ENCODE results near the gene ZFAND6.
"Not testable (repeated sequence)": the region's sequence is repeated elsewhere in the genome, so short reads cannot be mapped to it uniquely, and the experiment has no call there.

ZFAND6 gene

GRCh38 chr15:80152180-80152895 is 92.9 kb downstream of the ZFAND6 start:
- no peaks in the 10 kb centered on the region; a peak in 1 of 22 replicates for H4K20me1 ChIP-seq
- H3K4me3 ChIP-seq = peak overlapping the region; percentile 58 to 82 (median 74)
- H3K9me3 ChIP-seq (replicated peaks in 1 of 11) = no peaks in the 10 kb centered on the region
- peaks cover 21 to 52% (median 34%) of the 10 kb centered on the region in 10 experiments for H3K4me1 ChIP-seq
- no peaks in the 10 kb centered on the region for H3K27me3 ChIP-seq
- no peaks in the 10 kb centered on the region for H3K36me3 ChIP-seq
- TF ChIP-seq Cebpa-rat (IDR thresholded peaks at IDR 0.05) = no peak
- H3K4me2 ChIP-seq = peak overlapping the region; percentile 58 to 98 (median 82)
- H3K9ac ChIP-seq = peak overlapping the region in 10 of 11 experiments; percentile 68 to 85 (median 80); a peak in 18 of 22 replicates
- peak overlapping the region in 10 of 11 experiments; percentile 45 to 82 (median 70); a peak in 18 of 22 replicates for H3K27ac ChIP-seq

GRCh38 chr15:80152896-80153876 is 93.7 kb downstream of the ZFAND6 start, which contains the start of gene FAH:
Gene FAH, plus strand, starts transcription at chr15:80152999. Its CDS starts 56 bp downstream, at chr15:80153055.
- Histone ChIP-seq H3K27ac (peak within 1 kb of the TSS in 10 of 11 experiments; percentile 45 to 82 (median 74); a peak in 20 of 22 replicates), H3K36me3 (no peaks in the 10 kb centered on the region; a peak in 1 of 22 replicates)

GRCh38 chr15:80153900-80154299 is 94.4 kb downstream of the ZFAND6 start:
- H3K4me3 ChIP-seq = peak overlapping the region in 9 of 10 experiments; percentile 58 to 82 (median 74); a peak in 17 of 20 replicates
- H3K9me3 ChIP-seq (replicated peaks in 1 of 11) = no peaks in the 10 kb centered on the region
- H3K4me1 ChIP-seq = peaks cover 35 to 67% (median 49%) of the 10 kb centered on the region in 10 experiments
- H3K27ac ChIP-seq = peak overlapping the region in 6 of 11 experiments; percentile 60 to 82 (median 78); a peak in 8 of 22 replicates
- peak overlapping the region; percentile 74 to 98 (median 92) for H3K4me2 ChIP-seq
- TF ChIP-seq Cebpa-rat (IDR thresholded peaks at IDR 0.05) = no peak
- H4K20me1 ChIP-seq = no peaks in the 10 kb centered on the region; a peak in 1 of 22 replicates
- peaks cover 0 to 5% (median 0%) of the 10 kb centered on the region in 11 experiments; a peak in 1 of 22 replicates for H3K36me3 ChIP-seq
- peak overlapping the region; percentile 66 to 85 (median 80); a peak in 16 of 22 replicates for H3K9ac ChIP-seq
- no peaks in the 10 kb centered on the region for H3K27me3 ChIP-seq

More at GRCh38 chr15:80152896-80153876, 93.7 kb downstream of the ZFAND6 start, which contains the start of gene FAH:
- peak within 1 kb of the TSS; percentile 66 to 85 (median 80) for H3K9ac ChIP-seq
- no peaks in the 10 kb centered on the region for H3K27me3 ChIP-seq
- TF ChIP-seq Cebpa-rat (IDR thresholded peaks at IDR 0.05) = no peak
- peaks cover 28 to 60% (median 42%) of the 10 kb centered on the region in 10 experiments for H3K4me1 ChIP-seq
- peak within 1 kb of the TSS; percentile 81 to 98 (median 92) for H3K4me2 ChIP-seq
- no peaks in the 10 kb centered on the region; a peak in 1 of 22 replicates for H4K20me1 ChIP-seq
- no peaks in the 10 kb centered on the region for H3K9me3 ChIP-seq (replicated peaks in 1 of 11)
- H3K4me3 ChIP-seq = peak within 1 kb of the TSS; percentile 58 to 82 (median 74)

GRCh38 chr15:80154336-80154735 is 94.9 kb downstream of the ZFAND6 start:
- TF ChIP-seq Cebpa-rat (IDR thresholded peaks at IDR 0.05) = no peak
- Histone ChIP-seq H3K4me1 (peaks cover 38 to 72% (median 52%) of the 10 kb centered on the region in 10 experiments), H3K4me3 (peak overlapping the region in 2 of 10 experiments; percentile 74 to 82; a peak in 2 of 20 replicates), H3K9me3 (replicated peaks in 1 of 11) (no peaks in the 10 kb centered on the region), H4K20me1 (no peaks in the 10 kb centered on the region; a peak in 1 of 22 replicates), H3K9ac (no peak overlapping the region), H3K27ac (no peak overlapping the region), H3K27me3 (no peaks in the 10 kb centered on the region), H3K36me3 (peaks cover 0 to 7% (median 2%) of the 10 kb centered on the region in 11 experiments; a peak in 8 of 22 replicates), H3K4me2 (peak overlapping the region; percentile 74 to 98 (median 92); a peak in 21 of 22 replicates)

GRCh38 chr15:80155001-80155377 is 95.5 kb downstream of the ZFAND6 start:
- no peak overlapping the region for H3K9ac ChIP-seq

GRCh38 chr15:80155378-80156175 is 96.1 kb downstream of the ZFAND6 start:
- H3K9me3 ChIP-seq (replicated peaks in 1 of 11); H3K4me3 ChIP-seq; H3K9ac ChIP-seq; H3K27me3 ChIP-seq; H4K20me1 ChIP-seq: not testable (repeated sequence)
- H3K27ac ChIP-seq = peak overlapping the region in 1 of 11 experiments; percentile 31; a peak in 1 of 22 replicates
- peak overlapping the region in 7 of 11 experiments; percentile 13 to 98 (median 92); a peak in 12 of 22 replicates for H3K4me2 ChIP-seq
- H3K36me3 ChIP-seq = peaks cover 0 to 14% (median 7%) of the 10 kb centered on the region in 11 experiments; a peak in 9 of 22 replicates
- H3K4me1 ChIP-seq = peaks cover 50 to 84% (median 64%) of the 10 kb centered on the region in 10 experiments

More at GRCh38 chr15:80155001-80155377, 95.5 kb downstream of the ZFAND6 start:
- Histone ChIP-seq H3K27me3 (no peaks in the 10 kb centered on the region), H3K4me2 (peak overlapping the region in 8 of 11 experiments; percentile 74 to 98 (median 92); a peak in 12 of 22 replicates), H3K27ac (0 out of 22 replicates have a peak overlapping the region, but pooled peaks of 1 of the 11 experiments have one; percentile 31), H4K20me1 (no peaks in the 10 kb centered on the region; a peak in 1 of 22 replicates), H3K36me3 (peaks cover 0 to 13% (median 7%) of the 10 kb centered on the region in 11 experiments; a peak in 9 of 22 replicates), H3K4me3 (no peak overlapping the region), H3K4me1 (peaks cover 44 to 78% (median 58%) of the 10 kb centered on the region in 10 experiments), H3K9me3 (replicated peaks in 1 of 11) (no peaks in the 10 kb centered on the region)
- no peak for TF ChIP-seq Cebpa-rat (IDR thresholded peaks at IDR 0.05)

GRCh38 chr15:80156176-80156720 is 96.8 kb downstream of the ZFAND6 start:
- no peaks in the 10 kb centered on the region; a peak in 1 of 22 replicates for H4K20me1 ChIP-seq
- H3K9ac ChIP-seq = no peak overlapping the region
- peak overlapping the region in 6 of 11 experiments; percentile 13 to 98 (median 92); a peak in 9 of 22 replicates for H3K4me2 ChIP-seq
- H3K27ac ChIP-seq = no peak overlapping the region
- peaks cover 56 to 89% (median 71%) of the 10 kb centered on the region in 10 experiments for H3K4me1 ChIP-seq
- no peak for TF ChIP-seq Cebpa-rat (IDR thresholded peaks at IDR 0.05)
- no peaks in the 10 kb centered on the region for H3K27me3 ChIP-seq
- no peak overlapping the region for H3K4me3 ChIP-seq
- H3K36me3 ChIP-seq = peaks cover 0 to 15% (median 7%) of the 10 kb centered on the region in 11 experiments; a peak in 11 of 22 replicates
- H3K9me3 ChIP-seq (replicated peaks in 1 of 11) = no peaks in the 10 kb centered on the region
